Measurements from ENCODE around the gene LHFPL3. TPM values are rescaled to one million over a fixed set of nuclear protein-coding genes. Genes with fewer than 3 reads are reported as not detected.
"Not testable (repeated sequence)": the region's sequence is repeated elsewhere in the genome, so short reads cannot be mapped to it uniquely, and the experiment has no call there.

Gene LHFPL3
- total and polyA plus RNA-seq, 12 donors = 0.14 TPM; not detected in 11

DNA sequence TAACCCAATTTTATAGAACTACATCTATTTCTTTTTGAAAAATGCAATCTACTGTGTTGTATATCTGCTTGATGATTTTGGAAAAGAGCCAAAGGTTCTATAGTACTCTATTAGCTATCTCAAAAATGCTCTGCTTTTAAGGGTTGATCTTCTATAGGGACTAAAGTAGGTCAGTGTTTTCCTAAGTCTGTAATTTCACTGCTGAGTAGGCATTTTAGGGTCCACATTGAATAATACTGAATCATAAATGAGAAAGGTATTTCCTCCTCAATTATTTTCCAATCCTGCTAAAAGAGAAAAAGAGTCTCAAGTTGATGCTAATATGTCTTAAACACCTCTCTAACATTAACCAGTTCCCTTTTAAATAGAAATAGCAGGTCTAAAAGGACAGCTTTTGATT lies 244.2 kb downstream of the LHFPL3 start:
- H3K36me3 ChIP-seq (replicated peaks in 1 of 2) = no peaks in the 10 kb centered on the region
- no peak overlapping the region for H3K27ac ChIP-seq
- no peaks in the 10 kb centered on the region for H3K4me1 ChIP-seq (replicated peaks in 1 of 2)
- H3K9me3 ChIP-seq (replicated peaks in 1 of 3) = no peaks in the 10 kb centered on the region
- DNase-seq = no peak
- H3K4me3 ChIP-seq = no peak overlapping the region
- H3K27me3 ChIP-seq = no peaks in the 10 kb centered on the region
- TF ChIP-seq POLR2A (IDR thresholded peaks at IDR 0.05) = no peak
- TF ChIP-seq, protein P1, sequence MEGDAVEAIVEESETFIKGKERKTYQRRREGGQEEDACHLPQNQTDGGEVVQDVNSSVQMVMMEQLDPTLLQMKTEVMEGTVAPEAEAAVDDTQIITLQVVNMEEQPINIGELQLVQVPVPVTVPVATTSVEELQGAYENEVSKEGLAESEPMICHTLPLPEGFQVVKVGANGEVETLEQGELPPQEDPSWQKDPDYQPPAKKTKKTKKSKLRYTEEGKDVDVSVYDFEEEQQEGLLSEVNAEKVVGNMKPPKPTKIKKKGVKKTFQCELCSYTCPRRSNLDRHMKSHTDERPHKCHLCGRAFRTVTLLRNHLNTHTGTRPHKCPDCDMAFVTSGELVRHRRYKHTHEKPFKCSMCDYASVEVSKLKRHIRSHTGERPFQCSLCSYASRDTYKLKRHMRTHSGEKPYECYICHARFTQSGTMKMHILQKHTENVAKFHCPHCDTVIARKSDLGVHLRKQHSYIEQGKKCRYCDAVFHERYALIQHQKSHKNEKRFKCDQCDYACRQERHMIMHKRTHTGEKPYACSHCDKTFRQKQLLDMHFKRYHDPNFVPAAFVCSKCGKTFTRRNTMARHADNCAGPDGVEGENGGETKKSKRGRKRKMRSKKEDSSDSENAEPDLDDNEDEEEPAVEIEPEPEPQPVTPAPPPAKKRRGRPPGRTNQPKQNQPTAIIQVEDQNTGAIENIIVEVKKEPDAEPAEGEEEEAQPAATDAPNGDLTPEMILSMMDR (IDR thresholded peaks at IDR 0.05) = no peak
- intact Hi-C loops (cut with DNase I) = no loop called here

DNA sequence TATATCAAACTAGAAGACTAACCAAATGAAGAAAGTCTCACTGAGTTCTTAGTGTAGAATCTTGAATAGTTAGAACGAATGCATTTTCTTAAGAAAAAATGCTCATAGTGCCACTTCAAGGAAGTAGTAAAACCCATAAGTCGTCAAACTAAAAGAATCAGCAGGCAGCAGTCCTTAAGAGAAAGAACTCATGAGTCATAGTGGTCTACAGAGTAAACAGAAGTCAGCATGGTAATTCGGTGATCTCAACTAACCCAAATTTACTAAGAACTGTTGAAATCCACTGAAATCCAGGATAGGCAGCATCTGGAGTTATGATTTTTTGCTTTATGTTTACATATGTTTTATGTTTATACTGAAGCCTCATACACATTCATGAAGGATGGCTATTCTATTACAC lies 256.2 kb downstream of the LHFPL3 start:
- DNase-seq = no peak
- H3K4me1 ChIP-seq (replicated peaks in 1 of 2) = no peaks in the 10 kb centered on the region
- H3K27ac ChIP-seq = no peak overlapping the region
- no peaks in the 10 kb centered on the region for H3K27me3 ChIP-seq
- TF ChIP-seq, protein P1 (IDR thresholded peaks at IDR 0.05) = no peak
- no peak for TF ChIP-seq POLR2A (IDR thresholded peaks at IDR 0.05)
- intact Hi-C loops (cut with DNase I) = no loop called here
- H3K9me3 ChIP-seq (replicated peaks in 1 of 3) = no peaks in the 10 kb centered on the region
- 37 to 53% (median 49%) methylated on average over 3 of the region's 3 CpGs for WGBS, 4 donors
- H3K4me3 ChIP-seq = no peak overlapping the region
- H3K36me3 ChIP-seq (replicated peaks in 1 of 2) = no peaks in the 10 kb centered on the region

DNA sequence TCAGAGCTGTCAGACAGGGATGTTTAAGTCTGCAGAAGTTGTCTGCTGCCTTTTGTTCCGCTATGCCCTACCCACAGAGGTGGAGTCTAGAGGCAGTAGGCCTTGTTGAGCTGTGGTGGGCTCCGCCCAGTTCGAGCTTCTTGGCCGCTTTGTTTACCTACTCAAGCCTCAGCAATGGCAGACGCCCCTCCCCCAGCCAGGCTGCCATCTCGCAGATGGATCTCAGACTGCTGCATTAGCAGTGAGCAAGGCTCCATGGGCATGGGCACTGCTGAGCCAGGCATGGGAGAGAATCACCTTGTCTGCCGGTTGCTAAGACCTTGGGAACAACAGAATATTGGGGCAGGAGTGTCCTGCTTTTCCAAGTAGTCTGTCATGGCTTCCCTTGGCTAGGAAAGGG lies 267.2 kb downstream of the LHFPL3 start:
- H3K4me1 ChIP-seq (replicated peaks in 1 of 2); H3K27ac ChIP-seq; H3K36me3 ChIP-seq (replicated peaks in 1 of 2); H3K9me3 ChIP-seq (replicated peaks in 1 of 3); H3K27me3 ChIP-seq; DNase-seq; H3K4me3 ChIP-seq; intact Hi-C loops (cut with DNase I): not testable (repeated sequence)
- 65 to 83% (median 71%) methylated on average over 5 to 7 of the region's 7 CpGs for WGBS, 4 donors

DNA sequence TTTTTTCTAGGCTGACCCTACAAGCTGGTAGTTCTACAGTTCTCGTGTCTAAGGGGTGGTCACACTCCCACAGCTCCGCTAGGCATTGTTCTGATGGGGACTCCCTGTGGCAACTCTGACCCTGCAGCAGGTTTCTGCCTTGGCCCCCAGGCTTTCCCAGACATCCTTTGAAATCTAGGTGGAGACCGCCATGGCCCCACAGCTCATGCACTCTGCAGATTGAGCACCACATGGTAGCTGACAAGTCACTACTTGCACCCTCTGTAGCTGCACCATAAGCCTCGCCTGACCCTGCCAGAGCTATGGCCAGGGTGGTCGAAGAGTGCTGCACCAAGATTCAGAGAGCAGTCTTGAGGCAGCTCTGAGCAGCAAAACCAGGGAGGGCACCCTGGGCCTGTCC lies 275.6 kb downstream of the LHFPL3 start:
- no peak for DNase-seq
- TF ChIP-seq, protein P1 (IDR thresholded peaks at IDR 0.05) = no peak
- TF ChIP-seq POLR2A (IDR thresholded peaks at IDR 0.05) = no peak
- H3K27ac ChIP-seq = no peak overlapping the region
- H3K36me3 ChIP-seq (replicated peaks in 1 of 2) = no peaks in the 10 kb centered on the region
- no peaks in the 10 kb centered on the region for H3K27me3 ChIP-seq
- H3K4me1 ChIP-seq (replicated peaks in 1 of 2) = no peaks in the 10 kb centered on the region
- no peak overlapping the region for H3K4me3 ChIP-seq
- peaks cover 0 to 6% (median 0%) of the 10 kb centered on the region in 3 donors for H3K9me3 ChIP-seq (replicated peaks in 1 of 3)
- WGBS, 4 donors = 69 to 88% (median 74%) methylated on average over 3 to 5 of the region's 5 CpGs
- intact Hi-C loops (cut with DNase I) = no loop called here

DNA sequence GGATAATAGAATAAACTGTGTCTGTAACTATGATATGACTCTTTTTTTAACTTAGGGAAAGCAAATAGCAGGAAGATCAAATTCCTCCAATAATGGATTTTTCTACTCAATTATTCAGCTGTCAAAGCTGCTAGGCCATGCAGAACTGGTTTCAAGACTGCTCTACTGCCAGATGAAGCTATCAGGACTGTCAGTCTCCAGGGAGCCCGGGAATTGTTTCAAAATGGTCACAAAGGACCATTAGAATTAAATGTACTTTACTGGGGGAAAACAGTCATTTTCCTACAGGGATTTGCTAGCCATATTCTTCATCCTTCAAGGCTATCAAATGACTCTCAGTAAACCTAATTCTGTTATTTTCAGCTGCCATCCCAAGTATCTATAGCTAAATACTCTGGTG lies 276.3 kb downstream of the LHFPL3 start:
- TF ChIP-seq, protein P1 (IDR thresholded peaks at IDR 0.05) = no peak
- no peak for DNase-seq
- H3K9me3 ChIP-seq (replicated peaks in 1 of 3) = peaks cover 0 to 6% (median 0%) of the 10 kb centered on the region in 3 donors
- intact Hi-C loops (cut with DNase I) = no loop called here
- no peaks in the 10 kb centered on the region for H3K4me1 ChIP-seq (replicated peaks in 1 of 2)
- no peaks in the 10 kb centered on the region for H3K27me3 ChIP-seq
- WGBS, 4 donors = 59 to 82% (median 71%) methylated on average over 1 of the region's 1 CpG
- H3K27ac ChIP-seq = no peak overlapping the region
- no peak overlapping the region for H3K4me3 ChIP-seq
- H3K36me3 ChIP-seq (replicated peaks in 1 of 2) = no peaks in the 10 kb centered on the region

Data from adrenal gland (tissue), 12 donors.